ENCODE data around the gene APOBEC2. TPM values are rescaled to one million over a fixed set of nuclear protein-coding genes. Genes with fewer than 3 reads are reported as not detected.
"Not testable (repeated sequence)": the region's sequence is repeated elsewhere in the genome, so short reads cannot be mapped to it uniquely, and the experiment has no call there.

The APOBEC2 gene
- 0.46 TPM in 1 of 2 replicates, not detected in the other for total RNA-seq (ENCODE audit: low replicate concordance)

DNA sequence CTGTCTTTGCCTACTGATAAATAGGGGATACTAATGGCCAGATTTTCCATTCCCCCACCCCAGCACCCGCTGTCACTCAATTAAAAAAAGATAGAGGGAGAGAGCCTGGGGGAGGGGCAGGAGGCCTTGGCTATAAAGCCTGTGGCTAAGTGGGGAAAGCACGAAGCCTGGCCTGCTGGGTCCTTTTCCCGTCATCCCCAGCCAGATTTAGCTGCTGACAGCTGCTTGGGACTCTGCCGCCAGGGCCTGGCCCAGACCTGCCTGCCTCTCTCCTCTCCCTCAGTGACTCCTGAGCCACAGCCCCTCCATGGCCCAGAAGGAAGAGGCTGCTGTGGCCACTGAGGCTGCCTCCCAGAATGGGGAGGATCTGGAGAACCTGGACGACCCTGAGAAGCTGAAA lies at the start of gene APOBEC2:
Gene APOBEC2 (plus strand): TSS at position 162 of the 400 bp plus-strand sequence. CDS start 146 bp downstream, at position 308.
- peaks cover 1% of the 10 kb centered on the region for H3K36me3 Mint-ChIP-seq
- H3K4me3 Mint-ChIP-seq: no peak within 1 kb of the TSS
- no peak within 1 kb of the TSS for H3K4me3 ChIP-seq

DNA sequence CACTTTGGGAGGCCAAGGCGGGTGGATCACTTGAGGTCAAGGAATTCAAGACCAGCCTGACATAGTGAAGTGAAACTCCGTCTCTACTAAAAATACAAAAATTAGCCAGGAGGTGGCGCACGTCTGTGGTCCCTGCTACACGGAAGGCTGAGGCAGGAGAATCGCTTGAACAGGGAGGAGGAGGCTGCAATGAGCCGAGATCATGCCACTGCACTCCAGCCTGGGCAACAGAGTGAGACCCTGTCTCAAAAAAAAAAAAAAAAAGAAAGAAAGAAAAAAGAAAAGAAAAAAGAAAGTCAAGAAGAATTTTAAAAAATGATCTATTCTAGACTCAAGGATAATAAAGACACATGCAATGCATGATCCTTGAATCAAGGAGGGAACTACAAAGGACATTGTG lies 46.8 kb upstream of the APOBEC2 start:
- H3K4me3 Mint-ChIP-seq: not testable (repeated sequence)
- DNase-seq (ENCODE audit: low spot score): peak; percentile 64

More for the DNA sequence above, at the start of gene APOBEC2:
- Mint-ChIP-seq H3K27me3 (ENCODE audit: insufficient read depth, low read depth) (peaks cover 2% of the 10 kb centered on the region), H3K9me3 (no peaks in the 10 kb centered on the region), H3K27ac (peak within 1 kb of the TSS; percentile 5), H3K4me1 (peaks cover 11% of the 10 kb centered on the region)
- Histone ChIP-seq H3K27ac (no peak within 1 kb of the TSS), H3F3A (ENCODE audit: low read depth) (no peaks in the 10 kb centered on the region), H3K27me3 (no peaks in the 10 kb centered on the region), H3K36me3 (no peaks in the 10 kb centered on the region), H4K20me1 (ENCODE audit: low read depth) (no peaks in the 10 kb centered on the region), H3K79me2 (ENCODE audit: low read depth) (no peaks in the 10 kb centered on the region), H3K4me1 (peaks cover 15% of the 10 kb centered on the region), H2AFZ (replicated peaks) (no peak within 1 kb of the TSS), H3K4me2 (no peak within 1 kb of the TSS), H3K9ac (no peak within 1 kb of the TSS), H3K9me3 (ENCODE audit: low read depth) (no peaks in the 10 kb centered on the region)
- TF ChIP-seq, protein P1, sequence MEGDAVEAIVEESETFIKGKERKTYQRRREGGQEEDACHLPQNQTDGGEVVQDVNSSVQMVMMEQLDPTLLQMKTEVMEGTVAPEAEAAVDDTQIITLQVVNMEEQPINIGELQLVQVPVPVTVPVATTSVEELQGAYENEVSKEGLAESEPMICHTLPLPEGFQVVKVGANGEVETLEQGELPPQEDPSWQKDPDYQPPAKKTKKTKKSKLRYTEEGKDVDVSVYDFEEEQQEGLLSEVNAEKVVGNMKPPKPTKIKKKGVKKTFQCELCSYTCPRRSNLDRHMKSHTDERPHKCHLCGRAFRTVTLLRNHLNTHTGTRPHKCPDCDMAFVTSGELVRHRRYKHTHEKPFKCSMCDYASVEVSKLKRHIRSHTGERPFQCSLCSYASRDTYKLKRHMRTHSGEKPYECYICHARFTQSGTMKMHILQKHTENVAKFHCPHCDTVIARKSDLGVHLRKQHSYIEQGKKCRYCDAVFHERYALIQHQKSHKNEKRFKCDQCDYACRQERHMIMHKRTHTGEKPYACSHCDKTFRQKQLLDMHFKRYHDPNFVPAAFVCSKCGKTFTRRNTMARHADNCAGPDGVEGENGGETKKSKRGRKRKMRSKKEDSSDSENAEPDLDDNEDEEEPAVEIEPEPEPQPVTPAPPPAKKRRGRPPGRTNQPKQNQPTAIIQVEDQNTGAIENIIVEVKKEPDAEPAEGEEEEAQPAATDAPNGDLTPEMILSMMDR (IDR thresholded peaks at IDR 0.05): no peak
- no peak for TF ChIP-seq EZH2phosphoT487 (IDR thresholded peaks at IDR 0.05)
- no peak for TF ChIP-seq EZH2 (IDR thresholded peaks at IDR 0.05)
- DNase-seq (ENCODE audit: low spot score): peak; percentile 17

DNA sequence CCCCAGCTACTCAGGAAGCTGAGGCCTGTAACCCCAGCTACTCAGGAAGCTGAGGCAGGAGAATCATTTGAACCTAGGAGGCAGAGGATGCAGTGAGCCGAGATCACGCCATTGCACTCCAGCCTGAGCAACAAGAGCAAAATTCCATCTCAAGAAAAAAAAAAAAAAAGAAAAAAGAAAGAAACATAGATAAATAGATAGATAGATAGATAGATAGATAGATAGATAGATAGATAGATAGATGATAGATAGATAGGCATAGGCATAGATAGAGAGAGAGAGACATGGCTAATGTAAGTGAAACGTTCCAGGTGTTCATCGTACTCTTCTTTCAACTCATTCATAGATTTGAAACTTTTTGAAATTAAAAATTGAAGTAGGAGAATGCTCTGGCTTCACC lies 46.0 kb upstream of the APOBEC2 start:
- H3K9me3 Mint-ChIP-seq; H3K36me3 Mint-ChIP-seq; H3K79me2 ChIP-seq (ENCODE audit: low read depth); H3K9me3 ChIP-seq (ENCODE audit: low read depth); H3K4me3 ChIP-seq; H3K4me1 Mint-ChIP-seq; H3K4me2 ChIP-seq; DNase-seq (ENCODE audit: low spot score); H2AFZ ChIP-seq (replicated peaks); H3K27ac ChIP-seq; H3K4me3 Mint-ChIP-seq; H3F3A ChIP-seq (ENCODE audit: low read depth); H3K27me3 ChIP-seq; H3K36me3 ChIP-seq; H3K4me1 ChIP-seq; H4K20me1 ChIP-seq (ENCODE audit: low read depth); H3K27ac Mint-ChIP-seq; H3K9ac ChIP-seq; H3K27me3 Mint-ChIP-seq (ENCODE audit: insufficient read depth, low read depth): not testable (repeated sequence)

More for the DNA sequence above, 46.8 kb upstream of the APOBEC2 start:
- not testable (repeated sequence) for H3F3A ChIP-seq (ENCODE audit: low read depth); H3K4me3 ChIP-seq; H3K27ac ChIP-seq; H2AFZ ChIP-seq (replicated peaks); H3K9ac ChIP-seq; H4K20me1 ChIP-seq (ENCODE audit: low read depth); H3K36me3 Mint-ChIP-seq; H3K27ac Mint-ChIP-seq; H3K4me1 ChIP-seq; H3K27me3 Mint-ChIP-seq (ENCODE audit: insufficient read depth, low read depth); H3K9me3 ChIP-seq (ENCODE audit: low read depth); H3K27me3 ChIP-seq; H3K4me2 ChIP-seq; H3K9me3 Mint-ChIP-seq; H3K79me2 ChIP-seq (ENCODE audit: low read depth); H3K36me3 ChIP-seq; H3K4me1 Mint-ChIP-seq
- TF ChIP-seq, protein P1 (IDR thresholded peaks at IDR 0.05): peak; percentile 72

DNA sequence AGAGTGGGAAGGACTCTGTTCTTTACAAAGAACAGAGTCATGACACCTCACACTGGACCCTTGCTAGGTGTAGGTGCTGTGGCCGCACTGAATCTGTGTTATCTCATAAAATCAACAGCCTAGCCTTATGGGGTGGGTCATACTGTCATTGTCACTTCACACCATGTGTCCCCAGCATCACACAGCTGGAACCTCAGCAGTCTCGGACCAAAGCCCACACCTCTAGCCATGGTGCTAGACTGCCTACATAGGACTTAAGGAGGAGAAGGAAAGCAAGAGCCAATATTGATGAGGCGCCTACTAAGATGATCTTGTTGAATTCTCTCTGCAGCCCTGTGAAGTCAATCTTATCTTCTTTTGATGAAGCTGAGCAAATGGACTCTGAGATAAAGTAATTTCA lies 45.0 kb upstream of the APOBEC2 start:
- Histone ChIP-seq H4K20me1 (ENCODE audit: low read depth) (no peaks in the 10 kb centered on the region), H3K4me3 (no peak overlapping the region), H3K9me3 (ENCODE audit: low read depth) (no peaks in the 10 kb centered on the region), H3K4me2 (no peak overlapping the region), H3F3A (ENCODE audit: low read depth) (peaks cover 3% of the 10 kb centered on the region), H3K27me3 (no peaks in the 10 kb centered on the region), H3K27ac (no peak overlapping the region), H3K9ac (no peak overlapping the region), H2AFZ (replicated peaks) (no peak overlapping the region), H3K4me1 (peaks cover 6% of the 10 kb centered on the region), H3K36me3 (no peaks in the 10 kb centered on the region), H3K79me2 (ENCODE audit: low read depth) (no peaks in the 10 kb centered on the region)
- no peak for DNase-seq (ENCODE audit: low spot score)
- H3K9me3 Mint-ChIP-seq: peaks cover 9% of the 10 kb centered on the region
- peaks cover 2% of the 10 kb centered on the region for H3K4me1 Mint-ChIP-seq
- H3K27ac Mint-ChIP-seq: no peak overlapping the region
- TF ChIP-seq EZH2phosphoT487 (IDR thresholded peaks at IDR 0.05) (no peak), EZH2 (IDR thresholded peaks at IDR 0.05) (no peak)
- TF ChIP-seq, protein P1 (IDR thresholded peaks at IDR 0.05): no peak
- H3K36me3 Mint-ChIP-seq: peaks cover 6% of the 10 kb centered on the region
- peaks cover 5% of the 10 kb centered on the region for H3K27me3 Mint-ChIP-seq (ENCODE audit: insufficient read depth, low read depth)
- H3K4me3 Mint-ChIP-seq: no peak overlapping the region
